Endothelial cell of umbilical vein (primary cell): Measurements from ENCODE around the gene ADCY5. TPM values are rescaled to one million over a fixed set of nuclear protein-coding genes. Genes with fewer than 3 reads are reported as not detected.

ENCODE experiments used
- BruUV-seq: library from RNA; stranded (reverse); fragments of 400-500 nt; replicated peaks from 2 replicates; lab custom pipeline; 2021; lab: Mats Ljungman, UMichigan
- CTCF ChIA-PET: fragments of 300-600, 350-600 bp; sonication (Branson Sonifier 250); formaldehyde crosslinking; loops from one replicate; lab custom pipeline; 2021; ENCODE audit warnings: antibody characterized with exemption, inconsistent platforms; lab: Charles Lee
- POLR2A ChIA-PET: fragments of 300-600, 350-600 bp; sonication (Branson Sonifier 250); formaldehyde crosslinking; loops from one replicate; lab custom pipeline; 2021; ENCODE audit warnings: antibody characterized with exemption, inconsistent platforms; lab: Charles Lee
- DNase-seq: peaks from one replicate; pipeline ENCODE4 v3.0.0-alpha.2; 2011; ENCODE audit warnings: low read depth, low spot score
- FAIRE-seq: peaks from 2 replicates; lab custom pipeline; 2011; peaks lifted over from hg19 to GRCh38; lab: Jason Lieb, UNC
- H2AFZ ChIP-seq: 2 replicates; pipeline ENCODE4 v1.6.0; 2012; ENCODE audit warnings: low read depth, low read length, control low read depth, inconsistent platforms
- H3K27ac ChIP-seq: 2 replicates; pipeline ENCODE4 v1.5.1; 2011; ENCODE audit warnings: low read depth, mild to moderate bottlenecking, control low read depth, low read length, moderate library complexity; ENCODE audit not compliant: insufficient read depth
- H3K27me3 ChIP-seq, 2 experiments: 2 replicates each; pipeline versions ENCODE4 v1.6.0 to v1.6.1; 2011; ENCODE audit warnings: low read length in 2 of 2, mixed read lengths in 1 of 2; ENCODE audit not compliant: control insufficient read depth in 2 of 2, insufficient read depth in 2 of 2
- H3K36me3 ChIP-seq, 2 experiments: 2 replicates in 1 of 2; 3 replicates in 1 of 2; pipeline ENCODE4 v1.5.1; 2011; ENCODE audit warnings: low read length in 2 of 2, mild to moderate bottlenecking in 1 of 2, moderate library complexity in 1 of 2; ENCODE audit not compliant: control insufficient read depth in 2 of 2, insufficient read depth in 2 of 2; ENCODE audit errors: extremely low read depth in 1 of 2
- H3K4me1 ChIP-seq: 3 replicates; pipeline ENCODE4 v1.5.1; 2011; ENCODE audit warnings: mild to moderate bottlenecking, low read length; ENCODE audit not compliant: control insufficient read depth, insufficient read depth; ENCODE audit errors: extremely low read depth
- H3K4me2 ChIP-seq: 2 replicates; pipeline ENCODE4 v1.6.1; 2011; ENCODE audit warnings: low read length, control low read depth, mixed read lengths; ENCODE audit not compliant: insufficient read depth
- H3K4me3 ChIP-seq, 3 experiments: fragments of 200-600 bp in 1 of 3; sonication (generic), shearing (Covaris generic) in 1 of 3; replicated peaks in 1 of 3; 2 replicates each; pipeline ENCODE4 v1.5.1; 2011 to 2016; ENCODE audit warnings: control low read depth in 3 of 3, low read length in 3 of 3, mild to moderate bottlenecking in 2 of 3, inconsistent platforms in 1 of 3, low read depth in 1 of 3, moderate library complexity in 1 of 3; ENCODE audit not compliant: insufficient read depth in 1 of 3
- H3K79me2 ChIP-seq: 2 replicates; pipeline ENCODE4 v1.6.0; 2012; ENCODE audit warnings: low read length, inconsistent platforms; ENCODE audit not compliant: control insufficient read depth, insufficient read depth
- H3K9ac ChIP-seq: replicated peaks from 2 replicates; pipeline ENCODE3; 2011; ENCODE audit warnings: low read length, control low read depth; ENCODE audit not compliant: insufficient read depth; ENCODE audit errors: extremely low read depth
- H3K9me1 ChIP-seq: replicated peaks from 3 replicates; pipeline ENCODE4 v1.6.0; 2011; ENCODE audit warnings: mild to moderate bottlenecking, low read length; ENCODE audit not compliant: control insufficient read depth, insufficient read depth; ENCODE audit errors: extremely low read depth
- H3K9me3 ChIP-seq: replicated peaks from 2 replicates; pipeline ENCODE4 v1.5.1; 2012; ENCODE audit warnings: low read length, inconsistent platforms; ENCODE audit not compliant: control insufficient read depth, insufficient read depth
- H4K20me1 ChIP-seq: replicated peaks from 2 replicates; pipeline ENCODE3; 2011; ENCODE audit warnings: mild to moderate bottlenecking, low read length; ENCODE audit not compliant: control insufficient read depth, insufficient read depth; ENCODE audit errors: extremely low read depth
- EZH2 ChIP-seq: IDR thresholded peaks from 2 replicates; pipeline ENCODE4 v1.6.1; 2012; ENCODE audit warnings: borderline replicate concordance, low read depth, mild to moderate bottlenecking, moderate library complexity, low read length, inconsistent platforms; ENCODE audit not compliant: severe bottlenecking
- FOS ChIP-seq: IDR thresholded peaks from 2 replicates; pipeline ENCODE4 v1.6.1; 2011; ENCODE audit warnings: mild to moderate bottlenecking, low read length, moderate library complexity, borderline replicate concordance; ENCODE audit not compliant: insufficient read depth
- JUN ChIP-seq: IDR thresholded peaks from 2 replicates; pipeline ENCODE4 v1.6.1; 2011; ENCODE audit warnings: borderline replicate concordance, low read depth; ENCODE audit not compliant: insufficient read length, insufficient read depth
- MYC ChIP-seq: IDR thresholded peaks from one replicate; pipeline ENCODE4 v1.6.1; 2011; ENCODE audit warnings: mild to moderate bottlenecking, low read depth, low read length
- POLR2A ChIP-seq: IDR thresholded peaks from 2 replicates; pipeline ENCODE4 v1.6.1; 2012; ENCODE audit warnings: low read depth, mild to moderate bottlenecking, control low read depth, low read length
- POLR2AphosphoS5 ChIP-seq: IDR thresholded peaks from 2 replicates; pipeline ENCODE4 v1.6.1; 2012; ENCODE audit warnings: low read depth, mild to moderate bottlenecking, control low read depth, low read length, moderate library complexity; ENCODE audit not compliant: insufficient read depth
- dilution Hi-C: fragments of 300-500 bp; cut with MboI; formaldehyde crosslinking; loops from one replicate; pipeline ENCODE4 v1.15.0; 2019; ENCODE audit warnings: low sequenced_read_pairs; ENCODE audit not compliant: extremely low pct_ligation_motif_present
- intact Hi-C: fragments of 100-400 bp; cut with micrococcal nuclease; formaldehyde crosslinking; loops from one replicate; pipeline ENCODE4 v1.10.0; 2022
- polyA plus RNA-seq, 4 experiments: library from polyadenylated mRNA; depleted of rRNA in 3 of 4; stranded (reverse) in 3 of 4; unstranded in 1 of 4; fragments of >200 nt; gene quantifications; 2 replicates each; pipeline versions ENCODE4 v1.2.1 to v1.2.3, GENCODE V29; 2011 to 2012; ENCODE audit warnings: missing spikeins in 1 of 4
- total RNA-seq: library from RNA; stranded (reverse); gene quantifications from 2 replicates; pipeline ENCODE4 v1.2.3, GENCODE V29; 2021
- TF ChIP-seq, protein P1 (sequence below), 2 donors: IDR thresholded peaks; 1 replicate in 1 of 2; 2 replicates in 1 of 2; pipeline ENCODE4 v1.5.1; 2011; ENCODE audit warnings: low read length in 2 of 2, mild to moderate bottlenecking in 2 of 2, moderate library complexity in 2 of 2, control low read depth in 1 of 2, inconsistent platforms in 1 of 2, low read depth in 1 of 2; ENCODE audit not compliant: insufficient read depth in 1 of 2; ENCODE audit errors: extremely low read depth in 1 of 2

The ADCY5 gene
- total and polyA plus RNA-seq, 2 donors (not counting 3 experiments of a cell fraction or from before 2014, with no cell fraction given), result 0.01 TPM; not detected in 1

DNA sequence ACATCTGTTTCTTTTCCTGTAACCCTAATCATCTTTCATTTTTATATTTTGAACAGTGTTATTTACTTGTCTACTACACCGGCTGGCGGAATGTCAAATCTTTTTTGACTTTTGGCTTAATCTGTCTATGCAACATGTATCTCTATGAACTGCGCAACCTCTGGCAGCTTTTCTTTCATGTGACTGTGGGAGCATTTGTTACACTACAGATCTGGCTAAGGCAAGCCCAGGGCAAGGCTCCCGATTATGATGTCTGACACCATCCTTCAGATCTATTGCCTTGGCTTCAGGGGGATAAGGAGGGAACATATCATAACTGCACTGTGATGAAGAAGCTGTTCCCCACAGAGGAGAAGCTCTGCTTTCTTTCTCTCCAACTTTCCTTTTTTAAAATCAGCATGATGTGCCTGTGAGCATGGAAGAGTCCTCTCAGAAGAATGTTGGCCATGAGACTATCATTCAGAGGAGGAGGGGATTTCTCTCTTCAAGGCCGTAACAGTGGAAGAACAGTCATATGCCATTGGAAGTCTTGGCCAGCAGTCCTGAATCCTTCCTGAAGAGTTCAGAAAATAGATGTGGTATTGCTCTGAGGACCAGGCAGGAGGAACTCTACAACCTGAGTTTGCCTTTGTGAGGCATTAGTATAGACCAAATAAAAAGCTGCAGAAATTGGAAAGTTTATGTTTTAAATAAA lies 177.3 kb downstream of the ADCY5 start:
- Histone ChIP-seq H4K20me1 (no peaks in the 10 kb centered on the region), H3K27ac (no peak overlapping the region), H3K4me1 (peaks cover 4% of the 10 kb centered on the region), H3K9ac (no peak overlapping the region), H3K9me3 (no peaks in the 10 kb centered on the region), H3K27me3 (no peaks in the 10 kb centered on the region), H3K79me2 (no peaks in the 10 kb centered on the region), H2AFZ (no peak overlapping the region), H3K4me3 (no peak overlapping the region), H3K9me1 (no peaks in the 10 kb centered on the region), H3K4me2 (no peak overlapping the region), H3K36me3 (no peaks in the 10 kb centered on the region)
- dilution Hi-C loops, result no loop called here
- TF ChIP-seq JUN (no peak), POLR2A (no peak), MYC (no peak), FOS (no peak), POLR2AphosphoS5 (no peak), EZH2 (no peak)
- TF ChIP-seq, protein P1, sequence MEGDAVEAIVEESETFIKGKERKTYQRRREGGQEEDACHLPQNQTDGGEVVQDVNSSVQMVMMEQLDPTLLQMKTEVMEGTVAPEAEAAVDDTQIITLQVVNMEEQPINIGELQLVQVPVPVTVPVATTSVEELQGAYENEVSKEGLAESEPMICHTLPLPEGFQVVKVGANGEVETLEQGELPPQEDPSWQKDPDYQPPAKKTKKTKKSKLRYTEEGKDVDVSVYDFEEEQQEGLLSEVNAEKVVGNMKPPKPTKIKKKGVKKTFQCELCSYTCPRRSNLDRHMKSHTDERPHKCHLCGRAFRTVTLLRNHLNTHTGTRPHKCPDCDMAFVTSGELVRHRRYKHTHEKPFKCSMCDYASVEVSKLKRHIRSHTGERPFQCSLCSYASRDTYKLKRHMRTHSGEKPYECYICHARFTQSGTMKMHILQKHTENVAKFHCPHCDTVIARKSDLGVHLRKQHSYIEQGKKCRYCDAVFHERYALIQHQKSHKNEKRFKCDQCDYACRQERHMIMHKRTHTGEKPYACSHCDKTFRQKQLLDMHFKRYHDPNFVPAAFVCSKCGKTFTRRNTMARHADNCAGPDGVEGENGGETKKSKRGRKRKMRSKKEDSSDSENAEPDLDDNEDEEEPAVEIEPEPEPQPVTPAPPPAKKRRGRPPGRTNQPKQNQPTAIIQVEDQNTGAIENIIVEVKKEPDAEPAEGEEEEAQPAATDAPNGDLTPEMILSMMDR (IDR thresholded peaks at IDR 0.05; ENCODE audit: extremely low read depth in 1 of 2, insufficient read depth in 1 of 2, low read depth in 1 of 2, low read length in 2 of 2), result no peak
- BruUV-seq, result no TSS peak
- CTCF ChIA-PET, result interaction anchor here (1.4 kb wide), 1 partner anchor 36 kb away, joined by 4 read pairs; no protein-coding TSS in a partner anchor
- DNase-seq (no peak), FAIRE-seq (no peak)
- intact Hi-C loops, result no loop called here
- POLR2A ChIA-PET, result no interaction called here
